H1 (cell line): Measurements from ENCODE around the gene TSPOAP1. TPM values are rescaled to one million over a fixed set of nuclear protein-coding genes. Genes with fewer than 3 reads are reported as not detected.

ENCODE experiments used
- CTCF ChIA-PET: fragments of 300-600 bp; sonication (Branson Sonifier 250); formaldehyde crosslinking; loops from one replicate; lab custom pipeline; 2021; ENCODE audit not compliant: partially characterized antibody; lab: Charles Lee
- POLR2A ChIA-PET: fragments of 300-600 bp; sonication (Branson Sonifier 250); formaldehyde crosslinking; loops from one replicate; lab custom pipeline; 2021; ENCODE audit warnings: inconsistent platforms; ENCODE audit not compliant: partially characterized antibody; lab: Charles Lee
- DNase-seq, 2 experiments: peaks; one replicate each; pipeline versions ENCODE4 v3.0.0 to v3.0.0-alpha.2; 2010 to 2022; ENCODE audit warnings: low spot score in 2 of 2, low read depth in 1 of 2, mixed read lengths in 1 of 2
- FAIRE-seq: peaks from 2 replicates; lab custom pipeline; 2011; peaks lifted over from hg19 to GRCh38; lab: Jason Lieb, UNC
- H2AFZ ChIP-seq: 2 replicates; pipeline ENCODE4 v1.8.1; 2012; ENCODE audit warnings: low read length, inconsistent platforms
- H2AK5ac ChIP-seq: 2 replicates; pipeline ENCODE4 v1.6.1; 2013; ENCODE audit warnings: low read depth, low read length
- H2BK120ac ChIP-seq: replicated peaks from 2 replicates; pipeline ENCODE3; 2013; ENCODE audit warnings: low read depth, low read length, inconsistent platforms
- H2BK12ac ChIP-seq: 2 replicates; pipeline ENCODE4 v1.6.1; 2013; ENCODE audit warnings: low read depth, low read length
- H2BK15ac ChIP-seq: 2 replicates; pipeline ENCODE4 v1.6.1; 2013; ENCODE audit warnings: low read length
- H2BK20ac ChIP-seq: 2 replicates; pipeline ENCODE4 v1.6.1; 2013; ENCODE audit warnings: low read length
- H2BK5ac ChIP-seq: 2 replicates; pipeline ENCODE4 v1.6.1; 2013; ENCODE audit warnings: low read depth, low read length
- H3K14ac ChIP-seq: 2 replicates; pipeline ENCODE4 v1.6.1; 2013; ENCODE audit warnings: inconsistent platforms; ENCODE audit not compliant: insufficient read length
- H3K18ac ChIP-seq: 2 replicates; pipeline ENCODE4 v1.6.1; 2013; ENCODE audit warnings: low read length; ENCODE audit errors: extremely low read depth
- H3K23ac ChIP-seq: 2 replicates; pipeline ENCODE4 v1.6.1; 2013; ENCODE audit warnings: inconsistent platforms; ENCODE audit not compliant: insufficient read length
- H3K23me2 ChIP-seq: 2 replicates; pipeline ENCODE4 v1.6.1; 2013; ENCODE audit warnings: low read depth, low read length
- H3K27ac ChIP-seq: 2 replicates; pipeline ENCODE4 v1.6.1; 2011; ENCODE audit warnings: low read depth, low read length, inconsistent platforms
- H3K27me3 ChIP-seq, 4 experiments: replicated peaks in 1 of 4; 1 replicate in 1 of 4; 2 replicates in 3 of 4; pipeline versions ENCODE4 v1.6.1 to v1.8.1; 2011 to 2013; ENCODE audit warnings: low read length in 3 of 4, mild to moderate bottlenecking in 3 of 4, inconsistent platforms in 2 of 4, mixed read lengths in 2 of 4, moderate library complexity in 1 of 4; ENCODE audit not compliant: control insufficient read depth in 3 of 4, insufficient read depth in 3 of 4; ENCODE audit errors: extremely low read depth in 1 of 4
- H3K36me3 ChIP-seq, 4 experiments: 2 replicates each; pipeline versions ENCODE4 v1.6.1 to v1.8.1; 2011 to 2013; ENCODE audit warnings: mild to moderate bottlenecking in 4 of 4, low read length in 3 of 4, moderate library complexity in 2 of 4, control low read depth in 1 of 4, inconsistent platforms in 1 of 4; ENCODE audit not compliant: insufficient read depth in 4 of 4, control insufficient read depth in 2 of 4
- H3K4ac ChIP-seq: replicated peaks from 2 replicates; pipeline ENCODE3; 2013; ENCODE audit warnings: low read length, low read depth, mixed read lengths, inconsistent platforms; ENCODE audit not compliant: insufficient read length
- H3K4me1 ChIP-seq, 4 experiments: replicated peaks in 1 of 4; 1 replicate in 1 of 4; 2 replicates in 3 of 4; pipeline versions ENCODE4 v1.6.1 to v1.8.1; 2011 to 2013; ENCODE audit warnings: low read length in 3 of 4, inconsistent platforms in 2 of 4, mixed read lengths in 1 of 4; ENCODE audit not compliant: insufficient read depth in 4 of 4, control insufficient read depth in 3 of 4
- H3K4me2 ChIP-seq, 2 experiments: 2 replicates each; pipeline versions ENCODE4 v1.6.1 to v1.8.1; 2011 to 2013; ENCODE audit warnings: low read depth in 2 of 2, low read length in 2 of 2, control low read depth in 1 of 2, inconsistent platforms in 1 of 2, mild to moderate bottlenecking in 1 of 2; ENCODE audit not compliant: insufficient read depth in 1 of 2
- H3K4me3 ChIP-seq, 4 experiments: fragments of 200-600, 300-600 bp in 1 of 4; sonication (generic), shearing (Covaris generic), sonication (Bioruptor Twin) in 1 of 4; 2 replicates each; pipeline versions ENCODE4 v1.5.1 to v1.8.1; 2011 to 2016; ENCODE audit warnings: low read length in 4 of 4, low read depth in 3 of 4, control low read depth in 2 of 4, inconsistent platforms in 2 of 4, mild to moderate bottlenecking in 2 of 4, mixed read lengths in 1 of 4, moderate library complexity in 1 of 4; ENCODE audit not compliant: insufficient read depth in 2 of 4; ENCODE audit errors: extremely low read depth in 1 of 4
- H3K56ac ChIP-seq: replicated peaks from 2 replicates; pipeline ENCODE3; 2013; ENCODE audit warnings: low read depth, mild to moderate bottlenecking, mixed read lengths, low read length, inconsistent platforms; ENCODE audit not compliant: insufficient read length
- H3K79me1 ChIP-seq: 2 replicates; pipeline ENCODE4 v1.6.1; 2013; ENCODE audit warnings: low read depth, low read length, control low read depth
- H3K79me2 ChIP-seq, 2 experiments: 2 replicates each; pipeline versions ENCODE4 v1.6.1 to v1.8.1; 2012 to 2013; ENCODE audit warnings: low read length in 2 of 2, mild to moderate bottlenecking in 2 of 2, inconsistent platforms in 1 of 2; ENCODE audit not compliant: insufficient read depth in 2 of 2, control insufficient read depth in 1 of 2
- H3K9ac ChIP-seq, 4 experiments: replicated peaks in 1 of 4; 1 replicate in 1 of 4; 2 replicates in 3 of 4; pipeline versions ENCODE4 v1.6.1 to v1.8.1; 2011 to 2013; ENCODE audit warnings: low read depth in 3 of 4, low read length in 3 of 4, control low read depth in 2 of 4, mild to moderate bottlenecking in 2 of 4, moderate library complexity in 2 of 4, inconsistent platforms in 1 of 4; ENCODE audit errors: extremely low read depth in 1 of 4
- H3K9me3 ChIP-seq, 2 experiments: 2 replicates each; pipeline versions ENCODE4 v1.6.1 to v1.8.1; 2012 to 2013; ENCODE audit warnings: mild to moderate bottlenecking in 2 of 2, moderate library complexity in 2 of 2, control low read depth in 1 of 2, inconsistent platforms in 1 of 2, low read depth in 1 of 2, low read length in 1 of 2, mixed read lengths in 1 of 2; ENCODE audit not compliant: insufficient read depth in 2 of 2
- H4K20me1 ChIP-seq, 2 experiments: replicated peaks in 1 of 2; 2 replicates each; pipeline versions ENCODE3 to v1.8.1; 2011 to 2013; ENCODE audit warnings: inconsistent platforms in 2 of 2, low read length in 2 of 2, mild to moderate bottlenecking in 1 of 2; ENCODE audit not compliant: insufficient read depth in 2 of 2, control insufficient read depth in 1 of 2
- H4K5ac ChIP-seq: 2 replicates; pipeline ENCODE4 v1.6.1; 2013; ENCODE audit warnings: low read length, low read depth, mixed read lengths, inconsistent platforms; ENCODE audit not compliant: insufficient read length
- H4K8ac ChIP-seq: 2 replicates; pipeline ENCODE4 v1.8.0; 2013; ENCODE audit warnings: mild to moderate bottlenecking, moderate library complexity, low read length, inconsistent platforms; ENCODE audit not compliant: insufficient read depth; ENCODE audit errors: extremely low read depth
- H4K91ac ChIP-seq: replicated peaks from 2 replicates; pipeline ENCODE3; 2013; ENCODE audit warnings: low read length, mixed read lengths, inconsistent platforms; ENCODE audit not compliant: insufficient read length
- CTCF ChIP-seq, 3 experiments: IDR thresholded peaks; 1 replicate in 2 of 3; 2 replicates in 1 of 3; pipeline versions ENCODE4 v1.5.1 to v1.6.1; 2011; ENCODE audit warnings: low read length in 3 of 3, mild to moderate bottlenecking in 3 of 3, inconsistent platforms in 2 of 3, low read depth in 1 of 3, moderate library complexity in 1 of 3; ENCODE audit not compliant: insufficient read depth in 1 of 3; ENCODE audit errors: control extremely low read depth in 1 of 3
- GABPA ChIP-seq: IDR thresholded peaks from 2 replicates; pipeline ENCODE4 v1.6.1; 2011; ENCODE audit warnings: mild to moderate bottlenecking, low read length, moderate library complexity, borderline replicate concordance; ENCODE audit not compliant: insufficient read depth
- RAD21 ChIP-seq, 2 experiments: IDR thresholded peaks in 1 of 2; conservative IDR thresholded peaks in 1 of 2; 2 replicates each; pipeline ENCODE4 v1.6.1; 2011; ENCODE audit warnings: low read depth in 2 of 2, low read length in 2 of 2, improper control_type of control experiment in 1 of 2, inconsistent platforms in 1 of 2, mild to moderate bottlenecking in 1 of 2, moderate library complexity in 1 of 2
- WGBS, 2 experiments: shearing (Covaris generic) in 1 of 2; methylation state at CpG; one replicate each; pipeline versions ENCODE4 v1.1.6 to v1.1.7; 2013 to 2015; ENCODE audit warnings: low lambda C conversion rate in 2 of 2, mixed read lengths in 2 of 2, inconsistent platforms in 1 of 2, low coverage in 1 of 2, missing lambda C conversion rate in 1 of 2; ENCODE audit not compliant: insufficient replicate concordance in 2 of 2, insufficient coverage in 1 of 2, insufficient read length in 1 of 2; ENCODE audit errors: extremely low coverage in 1 of 2, missing lambda C conversion rate in 1 of 2; 5-methylcytosine and 5-hydroxymethylcytosine counted together
- polyA plus RNA-seq, 7 experiments: library from polyadenylated mRNA; depleted of rRNA in 3 of 7; stranded (reverse) in 5 of 7; unstranded in 2 of 7; fragments of >200 nt in 5 of 7; fragments of 200-250 nt in 2 of 7; gene quantifications; 1 replicate in 5 of 7; 2 replicates in 1 of 7; 4 replicates in 1 of 7; pipeline versions ENCODE4 v1.2.1 to v1.2.3, GENCODE V29; 2011 to 2013; ENCODE audit warnings: missing spikeins in 2 of 7, mixed read lengths in 2 of 7
- total RNA-seq: library from RNA; stranded (reverse); fragmentation: NEBNext Ultra II Directional; extraction: Animal tissue kit (Norgen Biotek cat#: 25700); gene quantifications from 2 replicates; pipeline ENCODE4 v1.2.1, GENCODE V29; 2021

Gene TSPOAP1
- total and polyA plus RNA-seq, 2 of the 8 experiments (the other 6 are each of a cell fraction or from before 2014, with no cell fraction given) = 7.6 to 9.2 TPM

GRCh38 chr17:58277107-58277801 is 51.3 kb downstream of the TSPOAP1 start:
- Histone ChIP-seq H3K23ac (no peak overlapping the region), H3K27me3 (peaks cover 0 to 8% (median 0%) of the 10 kb centered on the region in 4 experiments; a peak in 3 of 7 replicates), H3K27ac (no peak overlapping the region), H2AK5ac (no peak overlapping the region), H2BK5ac (no peak overlapping the region), H2BK12ac (no peak overlapping the region), H3K36me3 (no peaks in the 10 kb centered on the region), H2AFZ (no peak overlapping the region), H2BK120ac (no peak overlapping the region), H3K56ac (no peak overlapping the region), H3K9me3 (no peaks in the 10 kb centered on the region), H4K20me1 (no peaks in the 10 kb centered on the region), H3K4me3 (no peak overlapping the region), H3K79me2 (no peaks in the 10 kb centered on the region), H4K8ac (no peak overlapping the region), H4K5ac (no peak overlapping the region), H3K79me1 (no peaks in the 10 kb centered on the region), H3K18ac (no peak overlapping the region), H3K4ac (no peak overlapping the region), H2BK20ac (no peak overlapping the region), H3K4me2 (no peak overlapping the region), H3K14ac (no peak overlapping the region), H4K91ac (no peak overlapping the region), H3K23me2 (no peaks in the 10 kb centered on the region), H3K4me1 (peaks cover 0 to 3% (median 0%) of the 10 kb centered on the region in 4 experiments; a peak in 1 of 7 replicates), H2BK15ac (peak overlapping the region; percentile 88; the same call in 1 of the 2 replicates), H3K9ac (no peak overlapping the region)
- DNase-seq (no peak), FAIRE-seq (no peak)
- ChIA-PET CTCF (interaction anchor here (0.6 to 7.9 kb wide), 13 partner anchors 20 to 182 kb away, joined by 3 to 75 read pairs (median 4); partner anchors contain the start of gene SUPT4H1), POLR2A (no interaction called here)
- no peak for TF ChIP-seq GABPA
- peak in 2 of 3 experiments; percentile 54 to 67; a peak in 3 of 4 replicates for TF ChIP-seq CTCF (IDR thresholded peaks at IDR 0.05; ENCODE audit: control extremely low read depth in 1 of 3, insufficient read depth in 1 of 3, low read depth in 1 of 3, low read length in 3 of 3)
- peak; percentile 65 to 73 for TF ChIP-seq RAD21 (IDR thresholded peaks at IDR 0.05 in 1 of 2, conservative IDR thresholded peaks at IDR 0.05 in 1 of 2; ENCODE audit: low read depth in 2 of 2, low read length in 2 of 2)
- WGBS, 2 experiments = 66% methylated on average over 5 of the region's 5 CpGs; no CpG with 5 or more reads in 1 of the 2 experiments
